WERI-Rb-1 (cell line): Measurements from ENCODE around the gene ALOX5.

Experiments used
- DNase-seq: peaks from one replicate; pipeline ENCODE4 v3.0.0-alpha.2; 2020
- H3K27ac ChIP-seq: fragments of 250-450 bp; sonication (Bioruptor Pico); 2 replicates; pipeline ENCODE4 v1.5.1; 2020; ENCODE audit warnings: mild to moderate bottlenecking, moderate library complexity
- H3K27me3 ChIP-seq: fragments of 250-450 bp; sonication (Bioruptor Pico); 2 replicates; pipeline ENCODE4 v1.5.1; 2021; ENCODE audit warnings: mild to moderate bottlenecking, low read depth, moderate library complexity; ENCODE audit not compliant: insufficient read depth, severe bottlenecking
- H3K36me3 ChIP-seq: fragments of 250-450 bp; sonication (Bioruptor Pico); 2 replicates; pipeline ENCODE4 v1.5.1; 2020; ENCODE audit warnings: mild to moderate bottlenecking, moderate library complexity
- H3K4me3 ChIP-seq: 2 replicates; pipeline ENCODE4 v1.5.1; 2011; ENCODE audit warnings: low read depth, mild to moderate bottlenecking, control low read depth, low read length
- H3K9me3 ChIP-seq: fragments of 250-450 bp; sonication (Bioruptor Pico); 2 replicates; pipeline ENCODE4 v1.5.1; 2021; ENCODE audit warnings: mild to moderate bottlenecking, moderate library complexity; ENCODE audit not compliant: severe bottlenecking
- CTCF ChIP-seq: IDR thresholded peaks from 2 replicates; pipeline ENCODE4 v1.5.1; 2011; ENCODE audit warnings: low read depth, mild to moderate bottlenecking, control low read depth, inconsistent platforms, low read length

ALOX5 gene

GRCh38 chr10:45421221-45422097 is 47.4 kb downstream of the ALOX5 start:
- Histone ChIP-seq H3K36me3 (no peaks in the 10 kb centered on the region), H3K27ac (no peak overlapping the region), H3K9me3 (no peaks in the 10 kb centered on the region), H3K4me3 (no peak overlapping the region), H3K27me3 (no peaks in the 10 kb centered on the region)
- DNase-seq, result no peak
- no peak for TF ChIP-seq CTCF

GRCh38 chr10:45422207-45422865 is 48.3 kb downstream of the ALOX5 start:
- Histone ChIP-seq H3K4me3 (no peak overlapping the region), H3K36me3 (no peaks in the 10 kb centered on the region), H3K9me3 (no peaks in the 10 kb centered on the region), H3K27ac (no peak overlapping the region), H3K27me3 (no peaks in the 10 kb centered on the region)
- no peak for TF ChIP-seq CTCF
- no peak for DNase-seq

- H3K4me3 ChIP-seq, result no peak overlapping the region
- peak; percentile 40 for DNase-seq
- H3K27ac ChIP-seq, result no peak overlapping the region
- no peak for TF ChIP-seq CTCF
- no peaks in the 10 kb centered on the region for H3K27me3 ChIP-seq
- H3K9me3 ChIP-seq, result no peaks in the 10 kb centered on the region
- no peaks in the 10 kb centered on the region for H3K36me3 ChIP-seq
These were observed 49.0 kb downstream of the ALOX5 start for GRCh38 chr10:45422866-45423659.

- H3K27ac ChIP-seq, result no peak overlapping the region
These were observed 50.0 kb downstream of the ALOX5 start for GRCh38 chr10:45423976-45424499.

More at GRCh38 chr10:45423976-45424499, 50.0 kb downstream of the ALOX5 start:
- no peaks in the 10 kb centered on the region for H3K27me3 ChIP-seq
- DNase-seq, result no peak
- no peak for TF ChIP-seq CTCF
- no peaks in the 10 kb centered on the region for H3K9me3 ChIP-seq
- H3K4me3 ChIP-seq, result no peak overlapping the region
- H3K36me3 ChIP-seq, result no peaks in the 10 kb centered on the region; the same call in 1 of the 2 replicates
